Measurements from ENCODE around the gene DSC2.
"Not testable (repeated sequence)": the region's sequence is repeated elsewhere in the genome, so short reads cannot be mapped to it uniquely, and the experiment has no call there.

DNA sequence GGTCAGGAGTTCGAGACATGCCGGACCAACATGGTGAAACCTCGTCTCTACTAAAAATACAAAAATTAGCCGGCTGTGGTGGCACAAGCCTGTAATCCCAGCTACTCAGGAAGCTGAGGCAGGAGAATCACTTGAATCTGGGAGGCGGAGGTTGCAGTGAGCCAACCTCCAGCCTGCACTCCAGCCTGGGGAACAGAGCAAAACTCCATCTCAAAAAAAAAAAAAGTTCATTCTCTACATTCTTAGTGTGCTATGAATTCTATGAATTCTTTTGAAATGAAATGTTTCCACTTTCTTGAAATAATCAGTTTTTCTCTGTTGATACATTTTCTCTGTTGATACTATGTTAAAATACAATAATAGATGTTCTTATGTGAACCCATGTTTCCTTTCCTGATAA is 64.5 kb downstream of the DSC2 start:
- TF ChIP-seq, protein P1, sequence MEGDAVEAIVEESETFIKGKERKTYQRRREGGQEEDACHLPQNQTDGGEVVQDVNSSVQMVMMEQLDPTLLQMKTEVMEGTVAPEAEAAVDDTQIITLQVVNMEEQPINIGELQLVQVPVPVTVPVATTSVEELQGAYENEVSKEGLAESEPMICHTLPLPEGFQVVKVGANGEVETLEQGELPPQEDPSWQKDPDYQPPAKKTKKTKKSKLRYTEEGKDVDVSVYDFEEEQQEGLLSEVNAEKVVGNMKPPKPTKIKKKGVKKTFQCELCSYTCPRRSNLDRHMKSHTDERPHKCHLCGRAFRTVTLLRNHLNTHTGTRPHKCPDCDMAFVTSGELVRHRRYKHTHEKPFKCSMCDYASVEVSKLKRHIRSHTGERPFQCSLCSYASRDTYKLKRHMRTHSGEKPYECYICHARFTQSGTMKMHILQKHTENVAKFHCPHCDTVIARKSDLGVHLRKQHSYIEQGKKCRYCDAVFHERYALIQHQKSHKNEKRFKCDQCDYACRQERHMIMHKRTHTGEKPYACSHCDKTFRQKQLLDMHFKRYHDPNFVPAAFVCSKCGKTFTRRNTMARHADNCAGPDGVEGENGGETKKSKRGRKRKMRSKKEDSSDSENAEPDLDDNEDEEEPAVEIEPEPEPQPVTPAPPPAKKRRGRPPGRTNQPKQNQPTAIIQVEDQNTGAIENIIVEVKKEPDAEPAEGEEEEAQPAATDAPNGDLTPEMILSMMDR (IDR thresholded peaks at IDR 0.05; ENCODE audit: low read length): not testable (repeated sequence)
- not testable (repeated sequence) for TF ChIP-seq EZH2phosphoT487 (IDR thresholded peaks at IDR 0.05; ENCODE audit: low read length)

Measured in MM.1S (cell line).